Adrenal gland (tissue), 12 donors: ENCODE results near the gene ABCD1. TPM values are rescaled to one million over a fixed set of nuclear protein-coding genes. Genes with fewer than 3 reads are reported as not detected.
"Not testable (repeated sequence)": the region's sequence is repeated elsewhere in the genome, so short reads cannot be mapped to it uniquely, and the experiment has no call there.

Source experiments
- DNase-seq, 7 donors: peaks; one replicate each; pipeline ENCODE4 v3.0.0-alpha.2; 2019 to 2020
- H3K27ac ChIP-seq, 5 donors: fragments of 200-600 bp; sonication (generic) in 4 of 5; 1 replicate in 3 of 5; 2 replicates in 2 of 5; pipeline versions ENCODE4 v1.5.1 to v1.8.0; 2016 to 2020; ENCODE audit warnings: mild to moderate bottlenecking in 1 of 5
- H3K27me3 ChIP-seq: fragments of 200-600 bp; 2 replicates; pipeline ENCODE4 v1.8.0; 2021
- H3K36me3 ChIP-seq, 2 donors: fragments of 200-600 bp; replicated peaks in 1 of 2; 1 replicate in 1 of 2; 2 replicates in 1 of 2; pipeline versions ENCODE4 v1.5.1 to v1.8.0; 2018 to 2022
- H3K4me1 ChIP-seq, 2 donors: fragments of 200-600 bp; replicated peaks in 1 of 2; 1 replicate in 1 of 2; 2 replicates in 1 of 2; pipeline versions ENCODE4 v1.5.1 to v1.8.0; 2018 to 2021
- H3K4me3 ChIP-seq, 4 donors: fragments of 200-600 bp; sonication (generic) in 3 of 4; one replicate each; pipeline ENCODE4 v1.5.1; 2016 to 2018
- H3K9me3 ChIP-seq, 3 donors: fragments of 200-600 bp; sonication (generic) in 1 of 3; replicated peaks in 1 of 3; 1 replicate in 2 of 3; 2 replicates in 1 of 3; pipeline versions ENCODE4 v1.5.1 to v1.8.0; 2016 to 2021
- POLR2A ChIP-seq, 2 donors: fragments of 450-650 bp; IDR thresholded peaks; one replicate each; pipeline ENCODE4 v1.6.1; 2017; ENCODE audit warnings: antibody characterized with exemption in 2 of 2, mild to moderate bottlenecking in 2 of 2, moderate library complexity in 1 of 2
- WGBS, 4 donors: extraction: QIAGEN DNeasy Blood & Tissue Kit in 2 of 4; methylation state at CpG; one replicate each; pipeline versions ENCODE4 v1.1.5 to v1.1.7; 2013 to 2017; 5-methylcytosine and 5-hydroxymethylcytosine counted together
- intact Hi-C, 2 donors: fragments of 100-400 bp; cut with DNase I; formaldehyde crosslinking; loops; one replicate each; pipeline versions ENCODE4 v1.14.1 to v1.15.0; 2022 to 2023
- polyA plus RNA-seq, 3 donors: library from polyadenylated mRNA; stranded (reverse); fragments of 200-250 nt in 2 of 3; fragments of 350-450 nt in 1 of 3; fragmentation: Illumina TruSeq in 1 of 3; extraction: RNeasy Lipid Tissue Mini Kit (QIAGEN cat#74804) in 1 of 3; gene quantifications; one replicate each; pipeline ENCODE4 v1.2.3, GENCODE V29; 2013 to 2014
- total RNA-seq, 9 donors: library from RNA; depleted of rRNA in 4 of 9; stranded (reverse); fragments of >200 nt in 4 of 9; fragments of 120-200 nt in 1 of 9; fragmentation: NEBNext Ultra II Directional in 1 of 9; extraction: Animal tissue kit (Norgen Biotek cat#: 25700) in 1 of 9; gene quantifications; one replicate each; pipeline versions ENCODE4 v1.1.0 to v1.2.4, GENCODE V29; 2013 to 2023
- TF ChIP-seq, protein P1 (sequence below), 6 experiments: fragments of 450-650 bp in 4 of 6; fragments of 200-600 bp in 2 of 6; sonication (generic) in 1 of 6; IDR thresholded peaks; 1 replicate in 5 of 6; 2 replicates in 1 of 6; pipeline versions ENCODE4 v1.5.1 to v1.8.0; 2016 to 2021; ENCODE audit warnings: antibody characterized with exemption in 6 of 6, mild to moderate bottlenecking in 2 of 6, moderate library complexity in 1 of 6
- donor health status: healthy with polysubstance abuse.
- donor health status: Bipolar disorder and iron deficiency.
- donor health status: DM: yes; HTN: yes; CAD: no.
- donor health status: DM: no; HTN: no; CAD: no.
- donor health status: DM: no; HTN: no; CAD: no.
- donor health status: DM: yes; HTN: yes; CAD: no.

The ABCD1 gene
- total and polyA plus RNA-seq, 12 donors, result 29.6 to 78.0 (median 50.4) TPM

DNA sequence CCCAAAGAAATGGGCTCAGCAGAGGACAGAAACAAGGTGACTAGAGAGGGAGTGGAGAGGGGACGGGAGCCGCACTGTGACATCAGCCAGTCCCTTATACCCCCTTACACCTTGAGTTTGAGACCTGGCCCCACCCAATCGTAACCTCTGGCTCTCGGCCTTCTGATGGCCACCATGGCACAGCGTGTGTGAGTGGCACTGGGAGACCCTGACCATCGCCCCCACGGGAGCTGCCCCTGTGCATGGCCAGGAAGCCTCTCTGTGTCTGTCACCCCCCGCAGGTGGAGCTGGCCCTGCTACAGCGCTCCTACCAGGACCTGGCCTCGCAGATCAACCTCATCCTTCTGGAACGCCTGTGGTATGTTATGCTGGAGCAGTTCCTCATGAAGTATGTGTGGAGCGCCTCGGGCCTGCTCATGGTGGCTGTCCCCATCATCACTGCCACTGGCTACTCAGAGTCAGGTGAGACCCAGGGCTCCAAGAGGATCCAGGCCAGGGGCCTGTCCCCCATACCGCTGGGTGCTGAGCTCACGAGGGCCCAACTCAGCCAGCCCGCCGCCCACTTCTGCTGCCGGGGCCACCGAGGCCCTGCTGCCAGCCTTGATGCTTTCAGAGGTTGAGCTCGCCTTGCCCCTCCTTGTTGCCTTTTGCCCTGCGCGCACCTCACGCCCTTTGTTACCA lies 4.4 kb downstream of the ABCD1 start:
- H3K4me1 ChIP-seq, result peaks cover 35 to 43% of the 10 kb centered on the region in 2 donors
- peak in 2 of 7 donors; percentile 17 to 42 for DNase-seq
- TF ChIP-seq POLR2A (IDR thresholded peaks at IDR 0.05), result no peak
- TF ChIP-seq, protein P1, sequence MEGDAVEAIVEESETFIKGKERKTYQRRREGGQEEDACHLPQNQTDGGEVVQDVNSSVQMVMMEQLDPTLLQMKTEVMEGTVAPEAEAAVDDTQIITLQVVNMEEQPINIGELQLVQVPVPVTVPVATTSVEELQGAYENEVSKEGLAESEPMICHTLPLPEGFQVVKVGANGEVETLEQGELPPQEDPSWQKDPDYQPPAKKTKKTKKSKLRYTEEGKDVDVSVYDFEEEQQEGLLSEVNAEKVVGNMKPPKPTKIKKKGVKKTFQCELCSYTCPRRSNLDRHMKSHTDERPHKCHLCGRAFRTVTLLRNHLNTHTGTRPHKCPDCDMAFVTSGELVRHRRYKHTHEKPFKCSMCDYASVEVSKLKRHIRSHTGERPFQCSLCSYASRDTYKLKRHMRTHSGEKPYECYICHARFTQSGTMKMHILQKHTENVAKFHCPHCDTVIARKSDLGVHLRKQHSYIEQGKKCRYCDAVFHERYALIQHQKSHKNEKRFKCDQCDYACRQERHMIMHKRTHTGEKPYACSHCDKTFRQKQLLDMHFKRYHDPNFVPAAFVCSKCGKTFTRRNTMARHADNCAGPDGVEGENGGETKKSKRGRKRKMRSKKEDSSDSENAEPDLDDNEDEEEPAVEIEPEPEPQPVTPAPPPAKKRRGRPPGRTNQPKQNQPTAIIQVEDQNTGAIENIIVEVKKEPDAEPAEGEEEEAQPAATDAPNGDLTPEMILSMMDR (IDR thresholded peaks at IDR 0.05), result no peak
- H3K27me3 ChIP-seq, result no peaks in the 10 kb centered on the region
- H3K4me3 ChIP-seq, result no peak overlapping the region
- no peaks in the 10 kb centered on the region for H3K9me3 ChIP-seq
- 70 to 90% (median 88%) methylated on average over 4 to 23 of the region's 23 CpGs for WGBS, 4 donors
- H3K36me3 ChIP-seq, result no peaks in the 10 kb centered on the region
- H3K27ac ChIP-seq, result no peak overlapping the region
- intact Hi-C loops, result no loop called here

DNA sequence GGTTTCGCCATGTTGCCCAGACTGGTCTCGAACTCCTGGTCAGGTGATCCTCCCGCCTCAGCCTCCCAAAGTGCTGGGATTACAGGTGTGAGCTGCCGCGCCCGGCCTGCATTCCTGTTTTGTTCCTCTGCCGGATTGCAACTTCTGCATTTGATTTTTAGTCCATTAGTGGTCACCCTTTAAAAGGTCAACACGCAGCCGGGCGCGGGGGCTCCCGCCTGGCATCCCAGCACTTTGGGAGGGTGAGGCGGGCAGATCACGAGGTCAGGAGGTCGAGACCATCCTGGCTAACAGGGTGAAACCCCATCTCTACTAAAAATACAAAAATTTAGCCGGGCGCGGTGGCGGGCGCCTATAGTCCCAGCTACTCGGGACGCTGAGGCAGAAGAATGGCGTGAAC lies 5.5 kb downstream of the ABCD1 start:
- peak in 1 of 7 donors; percentile 11 for DNase-seq
- H3K36me3 ChIP-seq, H3K9me3 ChIP-seq, H3K27ac ChIP-seq, H3K27me3 ChIP-seq, H3K4me3 ChIP-seq, intact Hi-C loops: not testable (repeated sequence)
- peaks cover 32 to 41% of the 10 kb centered on the region in 2 donors for H3K4me1 ChIP-seq
- 90 to 95% (median 94%) methylated on average over 20 to 23 of the region's 23 CpGs for WGBS, 4 donors

DNA sequence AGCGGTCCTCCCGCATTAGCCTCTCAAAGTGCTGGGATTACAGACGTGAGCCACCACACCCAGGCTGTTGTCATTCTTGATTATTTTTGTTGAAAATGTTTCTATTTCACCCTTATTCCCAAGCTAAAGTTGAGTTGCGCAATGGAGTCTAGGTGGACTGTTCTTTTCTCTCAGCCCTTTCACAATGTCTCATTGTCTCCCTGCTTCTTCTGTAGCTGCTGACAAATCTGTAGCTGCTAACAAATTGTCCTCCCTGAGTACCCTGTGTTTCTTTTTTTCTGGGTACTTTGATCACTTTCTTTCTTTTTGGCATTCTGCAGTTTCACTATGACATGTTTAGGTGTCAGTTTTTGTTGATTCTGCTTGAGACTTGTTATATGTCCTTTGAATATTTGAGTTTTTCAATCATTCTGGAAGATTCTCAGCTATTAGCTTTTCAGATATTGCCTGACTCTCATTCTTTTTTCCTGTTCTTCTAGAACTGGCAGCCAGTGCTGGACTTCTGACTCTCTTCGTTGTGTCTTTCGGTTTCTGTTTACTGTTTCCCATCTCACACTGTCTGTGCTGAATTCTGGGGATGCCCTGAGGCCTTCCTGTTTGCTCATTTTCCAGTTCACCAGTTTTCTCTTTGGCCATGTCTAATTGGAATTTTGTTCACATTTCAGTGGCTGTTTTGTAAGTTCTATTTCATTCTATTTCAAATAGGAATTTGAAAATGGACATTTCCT lies 6.6 kb downstream of the ABCD1 start:
- TF ChIP-seq, protein P1 (IDR thresholded peaks at IDR 0.05), result no peak
- no peak for TF ChIP-seq POLR2A (IDR thresholded peaks at IDR 0.05)
- H3K36me3 ChIP-seq, result no peaks in the 10 kb centered on the region
- no peaks in the 10 kb centered on the region for H3K9me3 ChIP-seq
- peaks cover 22 to 32% of the 10 kb centered on the region in 2 donors for H3K4me1 ChIP-seq
- no peak overlapping the region for H3K4me3 ChIP-seq
- H3K27ac ChIP-seq, result peak overlapping the region in 3 of 5 donors; percentile 23 to 75 (median 64)
- intact Hi-C loops, result no loop called here
- WGBS, 4 donors, result 70 to 87% (median 82%) methylated on average over 6 of the region's 6 CpGs
- H3K27me3 ChIP-seq, result no peaks in the 10 kb centered on the region
- DNase-seq, result no peak

DNA sequence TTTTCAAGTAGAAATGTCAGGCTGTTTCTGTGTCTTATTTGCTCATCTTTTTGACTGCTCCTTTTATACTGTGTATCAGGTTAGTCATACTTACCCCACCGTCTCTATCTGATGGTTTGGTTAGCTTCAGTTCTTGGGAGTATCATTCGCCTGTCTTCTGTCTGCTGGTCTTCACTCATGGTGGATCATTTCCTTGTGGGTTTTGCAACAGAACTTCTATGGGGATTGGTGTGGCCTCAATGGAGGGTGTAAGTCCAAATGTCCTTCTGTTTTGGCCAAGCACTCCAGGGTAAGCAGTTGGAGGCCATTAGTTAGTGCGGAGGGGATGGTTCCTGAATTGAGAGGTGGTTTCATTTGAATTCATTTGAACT lies 7.2 kb downstream of the ABCD1 start:
- H3K4me1 ChIP-seq, result peaks cover 17 to 26% of the 10 kb centered on the region in 2 donors

More for the DNA sequence above, 7.2 kb downstream of the ABCD1 start:
- Histone ChIP-seq H3K27me3 (no peaks in the 10 kb centered on the region), H3K9me3 (no peaks in the 10 kb centered on the region), H3K36me3 (no peaks in the 10 kb centered on the region), H3K27ac (peak overlapping the region; percentile 21 to 75 (median 23)), H3K4me3 (no peak overlapping the region)
- WGBS, 4 donors, result 78 to 90% (median 80%) methylated on average over 3 of the region's 3 CpGs
- intact Hi-C loops, result no loop called here
- DNase-seq, result no peak
- TF ChIP-seq, protein P1 (IDR thresholded peaks at IDR 0.05), result no peak
- no peak for TF ChIP-seq POLR2A (IDR thresholded peaks at IDR 0.05)
